Frontal cortex (tissue), 4 donors: ENCODE measurements around the gene SLC4A5. TPM values are rescaled to one million over a fixed set of nuclear protein-coding genes. Genes with fewer than 3 reads are reported as not detected.

Experiments used
- DNase-seq, 2 donors: peaks; one replicate each; pipeline ENCODE4 v3.0.0; 2012; ENCODE audit warnings: low spot score in 2 of 2
- FAIRE-seq: peaks from 2 replicates; lab custom pipeline; 2012; peaks lifted over from hg19 to GRCh38; lab: Jason Lieb, UNC
- total RNA-seq: library from RNA; depleted of rRNA; stranded (reverse); fragments of >200 nt; gene quantifications from one replicate; pipeline ENCODE4 v1.2.3, GENCODE V29; 2014
- donor health status: control.
- donor health status: control.
- donor health status: control.

The SLC4A5 gene
- total RNA-seq, 1 donor from 2014 or later: 1.2 TPM

GRCh38 chr2:74281141-74281975 lies 61.9 kb downstream of the SLC4A5 start:
- no peak for DNase-seq
- no peak for FAIRE-seq

- DNase-seq (no peak), FAIRE-seq (no peak)
These were observed 64.5 kb downstream of the SLC4A5 start for GRCh38 chr2:74278694-74279093.

- no peak for FAIRE-seq
- no peak for DNase-seq
These were observed 65.0 kb downstream of the SLC4A5 start for GRCh38 chr2:74278176-74278575.

GRCh38 chr2:74275228-74275627 lies 68.0 kb downstream of the SLC4A5 start:
- DNase-seq: no peak
- no peak for FAIRE-seq

- no peak for FAIRE-seq
- DNase-seq: no peak
These were observed 73.5 kb downstream of the SLC4A5 start for GRCh38 chr2:74269667-74270066.

GRCh38 chr2:74267068-74267467 lies 76.1 kb downstream of the SLC4A5 start:
- no peak for DNase-seq
- FAIRE-seq: no peak

GRCh38 chr2:74264281-74264680 lies 78.9 kb downstream of the SLC4A5 start:
- FAIRE-seq (no peak), DNase-seq (no peak)

- DNase-seq (no peak), FAIRE-seq (no peak)
These were observed 80.5 kb downstream of the SLC4A5 start for GRCh38 chr2:74262681-74263080.

GRCh38 chr2:74261204-74261864 lies 81.9 kb downstream of the SLC4A5 start:
- peak in 1 of 2 donors; percentile 41 for DNase-seq
- no peak for FAIRE-seq

GRCh38 chr2:74260495-74260894 lies 82.7 kb downstream of the SLC4A5 start:
- no peak for FAIRE-seq
- DNase-seq: no peak

- DNase-seq (no peak), FAIRE-seq (no peak)
These were observed 83.5 kb downstream of the SLC4A5 start for GRCh38 chr2:74259733-74260132.

- FAIRE-seq: no peak
These were observed 84.0 kb downstream of the SLC4A5 start for GRCh38 chr2:74259191-74259590.

GRCh38 chr2:74255660-74256213 lies 87.5 kb downstream of the SLC4A5 start:
- no peak for FAIRE-seq
- no peak for DNase-seq

More at GRCh38 chr2:74259191-74259590, 84.0 kb downstream of the SLC4A5 start:
- no peak for DNase-seq

GRCh38 chr2:74253971-74254310 lies 89.3 kb downstream of the SLC4A5 start:
- DNase-seq (no peak), FAIRE-seq (no peak)

- no peak for FAIRE-seq
- no peak for DNase-seq
These were observed 89.8 kb downstream of the SLC4A5 start for GRCh38 chr2:74253306-74253970.

GRCh38 chr2:74252862-74253261 lies 90.4 kb downstream of the SLC4A5 start:
- FAIRE-seq (no peak), DNase-seq (no peak)

- FAIRE-seq (no peak), DNase-seq (no peak)
These were observed 91.2 kb downstream of the SLC4A5 start for GRCh38 chr2:74252036-74252435.

- no peak for FAIRE-seq
These were observed 93.0 kb downstream of the SLC4A5 start for GRCh38 chr2:74250189-74250631.

GRCh38 chr2:74249406-74250122 lies 93.7 kb downstream of the SLC4A5 start:
- FAIRE-seq (no peak), DNase-seq (no peak)

More at GRCh38 chr2:74250189-74250631, 93.0 kb downstream of the SLC4A5 start:
- DNase-seq: peak; percentile 59 to 71
